Skeletal muscle cell (primary cell): ENCODE results near the gene CRACDL.

Experiments used
- DNase-seq: peaks from one replicate; pipeline ENCODE4 v3.0.0-alpha.2; 2010; ENCODE audit warnings: low read depth
- H3K4me3 ChIP-seq: 2 replicates; pipeline ENCODE4 v1.5.1; 2011; ENCODE audit warnings: low read depth, mild to moderate bottlenecking, control low read depth, low read length, moderate library complexity

Gene CRACDL

GRCh38 chr2:98747888-98748287 lies 188.1 kb downstream of the CRACDL start:
- no peak for DNase-seq
- no peak overlapping the region for H3K4me3 ChIP-seq

- no peak for DNase-seq
- H3K4me3 ChIP-seq: no peak overlapping the region
Measured at GRCh38 chr2:98746426-98746825, 189.6 kb downstream of the CRACDL start.

- no peak overlapping the region for H3K4me3 ChIP-seq
- DNase-seq: no peak
Measured at GRCh38 chr2:98744595-98744994, 191.4 kb downstream of the CRACDL start.
